Stimulated activated naive CD4-positive, alpha-beta T cell (primary cell): Measurements from ENCODE around the gene ZNF445.
"Not testable (repeated sequence)": the region's sequence is repeated elsewhere in the genome, so short reads cannot be mapped to it uniquely, and the experiment has no call there.

Experiments used
- DNase-seq, 6 experiments: peaks; one replicate each; lab custom pipeline; 2025; lab: John Stamatoyannopoulos, UW

The ZNF445 gene

GRCh38 chr3:44434834-44435510, 42.5 kb downstream of the ZNF445 start:
- DNase-seq = no peak

DNA sequence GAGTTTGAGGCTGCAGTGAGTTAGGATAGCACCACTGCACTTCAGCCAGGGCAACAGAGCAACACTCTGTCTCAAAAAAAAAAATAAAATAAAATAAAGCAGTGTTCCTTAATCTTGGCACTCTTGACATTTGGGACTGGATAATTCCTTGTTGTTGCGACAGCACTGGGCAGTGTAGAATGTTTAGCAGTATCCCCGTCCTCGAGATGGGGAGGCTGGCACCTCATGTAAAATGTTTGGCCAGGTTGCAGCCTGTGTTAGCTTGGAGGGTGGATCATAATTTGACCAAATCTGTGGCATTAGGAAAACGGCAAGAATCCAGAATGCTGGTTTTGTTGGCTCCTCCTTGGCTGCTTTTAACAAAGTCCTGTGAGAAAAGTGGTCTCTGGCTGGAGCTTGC, 47.0 kb downstream of the ZNF445 start:
- no peak for DNase-seq

- no peak for DNase-seq
These were observed 48.0 kb downstream of the ZNF445 start for GRCh38 chr3:44429459-44429858.

- DNase-seq = no peak
These were observed 48.6 kb downstream of the ZNF445 start for GRCh38 chr3:44428910-44429309.

DNA sequence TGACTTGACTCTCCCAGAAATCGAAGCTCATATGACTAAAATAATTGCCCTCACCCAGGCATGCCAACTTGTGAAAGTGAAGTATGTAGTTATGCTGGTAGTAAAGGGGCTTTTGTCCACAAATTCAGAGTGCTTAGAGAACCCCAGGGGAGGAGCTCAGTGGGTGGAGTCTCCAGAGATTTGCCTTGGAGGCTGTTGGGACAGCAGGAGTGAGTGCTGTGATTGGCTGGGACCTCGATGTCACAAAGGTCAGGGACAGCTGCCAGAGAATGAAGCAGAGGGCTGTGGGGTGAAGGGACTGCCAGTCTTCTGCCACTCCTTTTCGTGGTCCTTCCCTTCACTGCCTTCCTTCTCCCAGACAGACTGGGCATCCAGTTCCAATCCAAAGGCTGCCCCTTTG, 49.8 kb downstream of the ZNF445 start:
- no peak for DNase-seq

DNA sequence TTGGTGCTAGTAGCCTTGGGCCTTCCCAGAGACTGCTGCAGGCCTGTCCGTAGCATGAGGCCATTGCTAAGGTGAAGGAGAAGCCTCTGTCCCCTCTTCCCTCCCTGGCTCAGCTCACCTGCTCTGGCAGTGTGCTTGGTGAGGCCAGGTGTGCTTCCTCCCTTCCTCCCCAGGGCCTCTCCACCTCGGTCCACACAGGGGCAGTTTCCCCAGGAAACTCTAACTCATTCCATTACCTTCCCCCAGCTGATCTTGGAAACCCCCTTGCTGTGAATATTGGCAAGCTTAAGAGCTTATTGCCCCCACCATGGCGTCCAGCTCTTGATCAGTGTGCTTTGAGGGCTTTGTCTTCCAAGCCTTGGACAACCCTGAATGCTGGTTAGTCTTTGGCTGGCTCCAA, 52.7 kb downstream of the ZNF445 start:
- no peak for DNase-seq

DNA sequence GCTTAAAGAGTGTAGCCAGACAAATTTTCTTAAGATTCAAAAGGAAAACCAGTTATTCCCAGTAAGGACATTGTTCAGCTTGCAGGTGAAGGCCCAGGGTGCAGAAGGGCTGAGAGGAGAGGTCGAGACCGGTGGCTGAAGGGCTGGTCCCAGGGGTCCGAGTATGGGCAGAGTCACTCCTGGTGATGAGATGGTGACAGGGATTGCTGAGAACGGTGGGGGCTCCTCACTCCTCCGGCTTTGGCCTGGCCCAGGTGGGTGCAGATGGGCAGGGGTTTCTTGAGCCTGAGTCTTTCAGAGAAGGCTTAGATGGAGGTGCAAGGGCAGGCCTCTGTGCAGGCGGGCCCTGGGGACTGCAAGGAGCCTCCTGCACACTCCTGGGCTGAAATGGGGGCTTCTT, 56.2 kb downstream of the ZNF445 start:
- no peak for DNase-seq

GRCh38 chr3:44420676-44421075, 56.8 kb downstream of the ZNF445 start:
- DNase-seq = no peak

DNA sequence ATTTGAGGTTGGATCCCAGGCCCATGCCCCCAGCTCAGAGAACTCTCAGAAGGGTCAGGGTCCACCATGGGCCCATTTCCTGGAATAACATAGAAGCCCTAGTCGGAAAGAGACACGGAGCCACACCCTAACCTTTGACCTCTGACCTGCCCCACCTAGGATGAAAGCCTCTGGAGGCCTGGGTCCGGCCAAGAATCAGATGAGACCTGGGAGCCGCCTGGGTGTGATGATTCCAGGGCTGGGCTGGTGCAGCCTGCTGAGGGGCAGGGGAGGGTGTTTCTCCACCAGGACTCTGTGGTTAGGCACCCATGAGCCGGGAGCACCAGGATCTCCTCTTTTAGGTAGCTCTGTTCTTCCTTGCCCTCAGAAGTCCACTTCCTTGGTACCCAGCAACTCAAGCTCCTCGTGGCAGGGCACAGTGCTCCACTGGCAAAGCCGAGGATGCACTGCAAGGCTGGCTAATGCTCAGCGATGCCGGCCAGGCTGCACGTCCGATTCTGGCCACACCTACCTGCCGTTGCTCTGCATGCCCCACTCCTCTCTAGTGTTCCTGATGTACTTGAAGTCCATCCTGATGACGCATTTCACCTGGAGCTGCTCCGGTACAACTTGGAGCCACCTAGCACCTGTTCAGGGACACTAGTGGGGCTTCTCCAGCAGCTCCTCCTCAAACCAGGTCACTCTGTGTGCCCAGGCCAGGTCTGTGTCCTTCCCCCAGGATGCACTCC, 57.4 kb downstream of the ZNF445 start:
- no peak for DNase-seq

DNA sequence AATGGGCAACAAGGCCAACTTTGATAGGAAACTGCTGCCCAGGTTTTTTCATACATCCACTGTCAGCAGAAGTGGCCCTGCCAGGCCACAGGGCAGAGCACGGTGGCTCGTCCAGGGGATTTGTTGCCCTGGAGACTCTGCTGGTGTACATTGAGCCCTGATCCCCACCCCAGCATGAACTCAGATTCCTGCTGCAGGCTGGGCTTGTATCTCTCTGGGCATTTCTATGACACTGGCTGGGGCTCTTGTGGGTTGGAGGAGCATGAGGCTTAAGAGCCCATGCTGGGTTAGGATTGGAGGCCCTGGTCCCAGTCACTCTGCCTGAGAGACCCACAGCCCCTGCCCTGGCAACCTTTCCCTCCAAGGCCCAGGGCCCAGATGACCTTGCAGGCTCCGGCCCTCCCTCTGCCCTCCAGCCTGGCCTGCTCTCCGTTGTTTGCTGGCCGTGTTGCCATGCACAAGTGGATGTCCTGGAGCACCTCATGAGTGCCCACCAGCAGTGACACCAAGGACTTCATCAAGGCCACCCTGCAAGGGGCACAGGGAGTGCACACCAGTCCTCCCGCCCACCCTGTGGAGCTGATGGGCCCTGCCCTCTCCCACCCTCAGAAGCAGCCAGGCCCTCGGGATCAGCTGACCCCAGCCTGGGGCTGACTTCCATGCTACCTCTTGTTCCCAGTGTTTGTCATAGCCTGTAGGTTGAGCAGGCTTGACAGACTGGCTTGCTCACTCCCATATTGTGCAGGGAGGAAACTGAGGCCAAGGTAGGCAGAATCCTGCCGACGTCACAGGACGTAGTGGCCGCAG, 58.2 kb downstream of the ZNF445 start:
- DNase-seq = no peak

GRCh38 chr3:44418549-44418948, 58.9 kb downstream of the ZNF445 start:
- DNase-seq = no peak

DNA sequence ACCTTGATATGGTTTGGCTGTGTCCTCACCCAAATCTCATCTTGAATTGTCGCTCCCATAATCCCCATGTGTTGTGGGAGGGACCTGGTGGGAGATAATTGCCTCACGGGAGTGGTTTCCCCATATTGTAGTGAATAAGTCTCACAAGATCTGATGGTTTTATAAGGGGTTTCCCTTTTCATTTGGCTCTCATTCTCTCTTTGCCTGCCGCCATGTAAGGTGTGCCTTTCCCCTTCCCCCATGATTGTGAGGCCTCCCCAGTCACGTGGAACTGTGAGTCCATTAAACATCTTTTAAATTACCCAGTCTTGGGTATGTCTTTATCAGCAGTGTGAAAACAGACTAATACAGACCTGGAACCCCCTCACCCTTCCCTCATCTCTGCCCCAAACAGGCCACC, 59.4 kb downstream of the ZNF445 start:
- DNase-seq = not testable (repeated sequence)

DNA sequence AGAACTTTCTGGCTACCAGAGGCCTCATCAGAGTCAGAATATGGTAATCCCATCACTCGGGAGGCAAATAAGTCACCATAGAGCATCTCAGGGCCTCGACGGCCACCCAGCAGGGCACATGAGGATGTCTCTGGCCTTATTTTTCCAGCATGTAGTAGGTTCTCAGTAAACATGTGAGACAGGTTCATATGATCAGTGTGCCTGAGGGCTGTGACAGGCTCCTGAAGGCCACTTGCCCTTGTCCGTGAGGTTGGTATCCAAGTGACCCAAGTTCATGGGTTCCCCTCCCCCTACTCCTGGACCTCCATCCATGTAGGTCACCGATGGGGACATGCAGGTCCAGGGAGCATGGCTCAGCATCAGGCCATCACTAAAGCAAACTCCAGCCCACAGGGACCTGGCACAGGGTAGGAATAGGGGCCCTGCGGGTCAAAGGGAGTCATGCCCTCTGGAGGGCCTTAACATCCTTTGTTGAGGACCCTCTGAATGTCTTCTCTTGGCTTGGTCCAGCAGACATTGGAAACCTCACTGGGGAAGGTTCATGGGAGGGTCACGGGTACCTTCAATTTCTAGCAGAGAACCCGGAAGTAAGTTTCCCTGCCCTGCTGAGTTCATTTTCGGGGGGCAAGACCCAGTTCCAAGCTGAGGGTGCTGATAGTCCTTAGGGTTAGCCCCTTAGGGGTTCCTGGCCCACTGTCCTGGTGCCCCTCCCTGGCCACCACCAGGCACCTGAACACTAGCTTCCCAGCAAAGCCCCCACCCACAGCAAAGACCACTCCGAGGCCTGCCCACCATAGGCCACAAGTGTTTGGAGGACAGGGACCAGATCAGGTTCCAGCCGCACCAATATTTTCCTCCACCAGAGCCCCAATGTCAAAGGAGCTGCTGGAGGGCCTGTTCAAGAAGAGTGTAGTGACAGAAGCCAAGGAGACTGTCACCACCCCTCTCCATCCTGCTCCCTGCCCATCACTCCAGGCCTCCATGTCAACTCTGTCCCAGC, 61.1 kb downstream of the ZNF445 start:
- DNase-seq = no peak

GRCh38 chr3:44415421-44415820, 62.0 kb downstream of the ZNF445 start:
- DNase-seq = no peak

- no peak for DNase-seq
These were observed 62.9 kb downstream of the ZNF445 start for GRCh38 chr3:44414517-44415090.

- no peak for DNase-seq
These were observed 65.1 kb downstream of the ZNF445 start for GRCh38 chr3:44412365-44412764.

DNA sequence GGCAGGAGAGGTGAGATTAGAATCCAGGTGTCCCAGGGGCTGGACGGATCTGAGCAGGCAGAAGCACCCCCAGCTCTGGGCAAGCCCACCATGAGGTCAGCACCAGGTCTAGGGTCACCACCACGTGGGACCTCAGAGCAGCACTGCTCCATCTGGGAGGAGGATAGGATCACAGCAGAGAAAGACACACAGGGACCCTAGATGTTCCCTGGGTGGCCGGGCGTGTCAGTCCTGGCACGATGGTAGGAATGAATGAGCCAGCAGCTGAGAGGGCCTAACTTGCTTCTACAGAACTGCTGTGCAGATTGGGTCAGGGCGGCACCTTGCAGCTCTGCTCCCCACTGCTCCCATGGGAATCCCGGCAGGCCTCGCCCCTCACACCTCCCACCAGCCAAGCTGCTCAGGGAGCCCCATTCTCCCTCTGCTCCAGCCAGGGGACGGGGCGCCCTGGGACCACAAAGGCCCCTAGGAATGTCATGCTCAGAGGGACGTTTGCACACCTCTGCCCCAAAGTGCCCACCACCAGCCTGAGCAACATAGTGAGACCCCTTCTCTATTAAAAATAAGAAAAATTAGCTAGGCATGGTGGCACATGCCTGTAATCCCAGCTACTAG, 66.3 kb downstream of the ZNF445 start:
- no peak for DNase-seq

DNA sequence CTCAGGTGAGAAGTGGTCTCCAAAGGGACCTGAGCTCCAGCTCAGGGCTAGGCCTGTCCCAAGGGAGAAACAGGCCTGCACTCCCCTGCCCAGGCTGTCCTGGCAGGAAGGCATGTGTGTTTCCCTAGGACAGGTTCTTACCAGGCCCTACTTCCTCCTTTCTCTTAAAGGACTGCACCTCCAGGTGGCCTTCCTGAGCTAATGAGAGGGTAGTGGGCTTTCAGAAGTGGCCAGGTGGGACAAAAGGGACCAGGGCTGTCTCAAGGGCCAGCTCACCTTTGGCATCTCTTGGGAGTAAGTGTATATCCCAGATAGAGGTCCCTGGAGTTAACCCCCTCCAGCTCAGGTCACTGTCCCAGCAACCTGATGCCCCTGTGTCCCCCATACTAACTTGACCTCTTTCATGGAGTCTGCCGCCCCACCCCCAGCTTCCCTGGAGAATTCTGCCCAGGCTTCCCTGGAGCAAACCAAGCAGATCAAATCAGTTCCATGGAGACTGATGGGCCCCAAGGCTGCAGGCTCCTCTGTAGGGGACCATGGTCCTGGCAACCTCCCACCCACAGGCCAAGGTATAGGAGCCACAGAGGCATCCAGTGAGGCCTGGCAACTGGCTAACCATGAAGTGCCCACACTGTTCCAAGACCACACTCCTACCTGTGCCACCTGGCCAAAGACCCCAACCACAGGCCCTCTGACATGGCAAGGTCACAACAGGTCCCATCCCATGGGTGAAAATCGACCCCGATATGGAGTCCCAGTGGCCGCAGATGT, 67.6 kb downstream of the ZNF445 start:
- no peak for DNase-seq

DNA sequence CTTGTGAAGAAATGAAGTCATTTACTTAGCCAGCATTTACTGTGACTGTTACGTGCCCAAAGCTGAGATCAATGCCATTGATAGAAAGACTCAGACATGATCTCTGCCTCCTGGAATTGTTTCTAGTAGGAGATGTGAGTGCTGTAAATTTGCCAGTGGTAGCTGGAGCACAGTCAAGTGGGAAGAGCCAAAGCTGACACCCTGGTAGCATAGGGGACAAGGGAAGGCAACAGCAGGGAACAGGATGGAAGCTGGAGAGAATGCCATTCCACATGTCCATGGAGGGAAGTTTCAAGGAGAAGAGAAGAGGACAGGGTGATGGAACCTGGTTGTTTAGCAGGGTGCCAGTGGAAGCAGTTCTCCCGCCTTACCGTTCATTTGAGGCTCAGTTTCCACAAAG, 74.9 kb downstream of the ZNF445 start:
- DNase-seq = no peak

DNA sequence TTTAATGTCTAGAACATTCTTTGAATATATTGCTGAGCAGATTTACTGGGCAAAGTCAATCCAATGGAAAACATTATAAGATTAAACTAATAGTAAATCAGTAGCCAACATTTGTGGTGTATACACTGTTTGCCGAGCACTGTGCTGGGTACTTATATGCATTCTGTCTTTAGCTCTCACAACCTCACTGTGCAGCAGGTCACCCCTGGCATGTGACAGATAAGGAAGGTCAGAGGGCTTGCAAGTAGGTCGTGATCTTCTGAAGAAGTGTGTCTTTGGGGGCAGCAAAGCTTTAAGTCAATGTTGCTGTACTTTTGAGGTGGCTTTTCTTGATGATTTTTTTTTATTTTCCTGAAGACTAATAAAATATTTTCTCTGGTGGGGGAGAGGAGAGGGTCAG, 76.7 kb downstream of the ZNF445 start:
- DNase-seq = no peak
